ENCODE measurements around the gene PRR23E.

PRR23E gene, protein sequence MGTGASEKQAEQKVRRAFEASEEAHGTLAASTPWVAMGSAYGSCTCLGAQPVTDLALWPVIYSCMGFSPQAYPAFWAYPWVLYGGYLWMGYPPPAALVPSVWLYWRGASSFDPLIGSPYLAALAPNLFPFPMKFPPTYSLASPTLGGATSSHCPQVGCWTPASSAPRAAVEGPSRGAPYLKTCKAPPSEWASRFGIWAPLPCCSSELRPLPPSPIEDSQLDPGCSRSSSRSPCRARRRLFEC

DNA sequence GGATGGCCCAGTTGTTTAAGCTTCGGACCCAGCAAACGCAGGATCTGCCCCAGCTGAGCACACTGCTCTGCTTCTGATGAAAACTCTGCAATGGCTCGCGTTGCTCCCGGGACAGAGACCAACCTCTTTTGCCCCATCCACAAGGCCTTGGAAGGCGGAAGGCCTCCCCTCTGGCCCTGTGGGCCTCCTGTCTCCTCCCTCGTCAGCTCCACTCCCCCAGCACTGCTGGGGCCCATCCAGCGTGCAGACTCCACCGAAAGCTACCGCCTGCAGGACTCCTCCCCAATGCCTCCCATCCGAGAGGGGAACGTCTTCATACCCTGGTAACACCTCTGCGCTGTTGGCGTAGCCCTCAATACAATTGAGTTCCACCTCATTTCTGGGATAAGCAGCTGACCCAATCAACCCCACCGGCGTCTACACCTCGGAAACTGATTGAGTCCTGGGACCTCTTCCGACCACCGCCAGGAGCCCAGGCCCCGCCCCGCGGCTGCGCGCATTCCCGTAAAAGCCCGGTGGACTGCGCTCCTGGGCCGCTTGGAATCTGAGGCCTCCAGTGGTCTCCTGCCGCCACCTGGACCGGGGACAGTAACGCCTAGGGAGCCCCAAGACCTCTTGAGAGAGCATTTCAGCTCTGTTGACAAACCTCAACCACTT lies at the start of gene PRR23E:
Gene PRR23E (plus strand): TSS at position 556 of the 657 bp plus-strand sequence. CDS start 3,555 bp downstream, outside the sequence.
- DNase-seq (ENCODE audit: low read depth) = no peak

GRCh38 chr3:127143172-127143571 lies 49.8 kb upstream of the PRR23E start:
- no peak for DNase-seq (ENCODE audit: low read depth)

DNA sequence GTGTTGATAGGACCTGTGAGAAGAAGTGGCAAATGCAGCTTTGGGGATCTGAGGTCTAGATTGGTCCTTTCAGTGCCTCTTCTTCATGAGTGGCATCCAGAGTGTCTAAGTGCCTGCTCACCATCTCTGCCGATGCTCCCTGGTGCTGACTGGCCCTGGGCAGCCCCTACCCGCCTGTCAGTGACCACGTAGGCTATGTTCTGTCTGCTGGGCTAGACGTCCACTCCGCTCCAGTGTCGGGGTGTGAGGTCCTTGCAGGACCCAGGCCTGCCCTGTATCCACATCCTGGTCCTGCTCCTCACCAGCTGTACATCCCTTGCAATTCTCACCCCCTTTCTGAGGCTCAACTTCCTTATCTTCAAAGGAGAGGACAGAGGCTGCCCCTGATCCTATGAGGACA lies 48.3 kb upstream of the PRR23E start:
- no peak for DNase-seq (ENCODE audit: low read depth)

GRCh38 chr3:127145266-127145665 lies 47.7 kb upstream of the PRR23E start:
- DNase-seq (ENCODE audit: low read depth) = no peak

- DNase-seq (ENCODE audit: low read depth) = no peak
Observed at GRCh38 chr3:127147291-127147885, 45.5 kb upstream of the PRR23E start.

DNA sequence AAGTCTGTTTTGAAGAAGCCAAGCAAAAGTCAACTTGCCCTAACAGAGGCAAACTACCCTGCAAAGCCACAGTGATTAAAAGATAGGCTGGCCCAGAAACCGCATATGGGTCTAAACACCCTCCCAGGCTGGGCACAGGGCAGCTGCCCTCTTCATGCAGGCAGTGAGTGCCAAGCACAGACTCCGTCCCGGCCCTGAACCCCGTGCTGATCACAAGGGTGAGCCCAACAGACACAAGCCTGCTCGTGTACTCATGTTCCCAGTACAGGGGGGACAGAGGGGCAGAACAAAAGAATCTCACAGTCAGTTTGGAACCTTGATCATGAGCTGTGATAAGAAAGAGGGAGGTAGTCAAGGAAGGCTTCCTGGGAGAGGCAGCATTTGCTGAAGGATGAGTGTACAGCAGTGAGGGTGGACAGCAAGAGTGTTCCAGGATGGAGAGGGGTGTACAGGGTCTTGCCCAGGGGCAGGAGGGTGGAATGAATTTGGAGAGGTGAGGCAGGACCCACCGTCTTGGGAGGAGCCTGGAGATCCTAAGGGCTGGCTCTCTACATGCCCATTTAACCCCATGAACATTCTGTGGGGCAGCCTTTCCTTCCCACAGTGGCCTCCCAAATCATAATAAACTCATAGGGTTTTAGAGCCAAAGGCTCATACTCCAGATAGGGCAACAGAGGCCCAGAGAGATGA lies 43.2 kb upstream of the PRR23E start:
- no peak for DNase-seq (ENCODE audit: low read depth)

DNA sequence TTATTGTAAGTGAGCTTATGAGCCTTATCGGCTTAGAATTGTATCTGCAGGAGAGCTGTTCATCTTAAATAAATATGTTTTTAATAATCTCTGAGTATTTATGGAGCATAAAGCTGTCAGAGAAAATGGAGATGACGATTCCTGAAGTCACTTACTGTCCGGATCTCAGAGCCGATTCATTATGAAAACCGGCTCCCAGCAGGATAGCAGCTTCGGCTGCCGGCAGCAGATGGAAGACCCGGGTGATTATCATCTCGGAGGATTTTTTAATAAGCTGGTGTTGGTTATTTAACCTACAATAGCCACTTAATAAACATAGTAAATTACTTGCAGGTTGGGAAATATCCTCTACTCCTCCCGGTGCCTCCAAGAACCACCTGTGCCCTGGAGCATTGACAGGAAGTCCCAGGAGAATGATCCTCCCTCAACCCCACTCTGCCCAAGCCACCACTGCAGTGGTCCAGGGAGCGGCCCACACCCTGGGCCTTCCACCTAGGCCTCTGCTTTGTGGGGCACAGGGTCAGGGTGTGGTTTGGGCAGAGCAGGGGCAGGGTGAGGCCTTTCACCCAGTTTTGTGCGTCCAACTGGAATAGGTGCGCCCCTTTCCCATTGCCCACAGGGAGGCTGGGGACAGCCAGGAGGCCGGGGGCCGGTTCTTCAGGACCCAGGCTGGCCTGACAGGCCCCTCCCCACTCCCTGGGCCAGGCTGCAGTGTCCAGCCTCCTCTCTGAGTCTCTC lies 42.2 kb upstream of the PRR23E start:
- DNase-seq (ENCODE audit: low read depth) = no peak

DNA sequence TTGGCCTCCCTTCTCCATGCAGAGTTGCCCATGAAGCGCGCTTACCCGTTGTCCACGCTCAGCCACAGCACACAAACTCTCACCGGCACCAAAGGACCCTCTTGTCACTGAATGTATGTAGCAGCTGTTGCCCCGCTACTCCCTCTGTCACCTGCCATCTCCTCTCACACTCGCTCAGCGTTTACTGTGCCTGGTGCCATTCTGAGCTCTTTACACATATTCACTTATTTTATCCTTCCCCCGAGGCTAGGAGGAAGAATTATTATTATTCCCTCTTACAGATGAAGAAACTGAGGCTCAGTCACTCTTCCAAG lies 41.7 kb upstream of the PRR23E start:
- no peak for DNase-seq (ENCODE audit: low read depth)

DNA sequence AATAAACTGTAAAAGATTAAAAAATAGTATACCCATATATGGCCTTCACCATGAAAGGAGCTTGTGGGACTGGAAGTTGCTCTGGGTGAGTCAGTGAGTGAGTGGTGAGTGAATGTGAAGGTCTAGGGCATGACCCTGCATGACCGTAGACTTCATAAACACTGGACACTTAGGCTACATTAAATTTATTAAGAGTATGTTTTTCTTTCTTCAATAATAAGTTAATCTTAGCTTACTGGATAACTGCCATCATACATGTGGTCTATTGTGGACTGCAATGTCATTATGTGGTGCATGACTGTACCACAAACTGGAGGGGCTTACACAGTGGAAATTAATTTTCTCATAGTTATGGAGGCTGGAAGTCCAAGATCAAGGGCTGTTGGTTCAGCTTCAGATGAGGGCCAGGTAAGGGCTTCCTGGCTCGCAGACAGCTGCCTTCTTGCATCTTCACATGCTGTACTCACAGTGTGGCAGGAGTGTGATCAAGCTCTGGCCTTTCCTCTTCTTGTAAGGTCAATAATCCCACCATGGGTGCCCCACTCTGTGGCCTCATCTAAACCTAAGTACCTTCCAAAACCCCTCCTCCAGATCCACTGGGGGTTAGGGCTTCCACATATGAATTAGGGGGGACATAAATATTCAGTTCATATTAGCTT lies 40.8 kb upstream of the PRR23E start:
- DNase-seq (ENCODE audit: low read depth) = no peak

- no peak for DNase-seq (ENCODE audit: low read depth)
Observed at GRCh38 chr3:127152684-127153505, 40.0 kb upstream of the PRR23E start.

DNA sequence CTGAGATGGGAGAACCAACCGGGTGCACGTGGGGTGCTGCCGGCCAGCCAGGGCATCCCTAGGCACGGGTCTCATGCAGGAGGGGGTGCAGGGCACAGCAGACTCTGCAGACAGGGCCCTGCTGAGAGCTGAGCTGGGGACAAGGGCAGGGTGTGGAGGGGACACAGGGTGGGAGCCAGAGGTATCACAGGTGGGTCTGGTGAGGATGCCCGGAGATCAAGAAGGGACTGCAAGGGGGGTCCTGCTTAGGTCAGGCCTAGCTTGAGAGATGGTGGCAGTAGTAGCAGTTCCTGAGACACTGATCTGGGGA lies 39.5 kb upstream of the PRR23E start:
- DNase-seq (ENCODE audit: low read depth) = no peak

GRCh38 chr3:127156338-127157050 lies 36.4 kb upstream of the PRR23E start:
- DNase-seq (ENCODE audit: low read depth) = no peak

DNA sequence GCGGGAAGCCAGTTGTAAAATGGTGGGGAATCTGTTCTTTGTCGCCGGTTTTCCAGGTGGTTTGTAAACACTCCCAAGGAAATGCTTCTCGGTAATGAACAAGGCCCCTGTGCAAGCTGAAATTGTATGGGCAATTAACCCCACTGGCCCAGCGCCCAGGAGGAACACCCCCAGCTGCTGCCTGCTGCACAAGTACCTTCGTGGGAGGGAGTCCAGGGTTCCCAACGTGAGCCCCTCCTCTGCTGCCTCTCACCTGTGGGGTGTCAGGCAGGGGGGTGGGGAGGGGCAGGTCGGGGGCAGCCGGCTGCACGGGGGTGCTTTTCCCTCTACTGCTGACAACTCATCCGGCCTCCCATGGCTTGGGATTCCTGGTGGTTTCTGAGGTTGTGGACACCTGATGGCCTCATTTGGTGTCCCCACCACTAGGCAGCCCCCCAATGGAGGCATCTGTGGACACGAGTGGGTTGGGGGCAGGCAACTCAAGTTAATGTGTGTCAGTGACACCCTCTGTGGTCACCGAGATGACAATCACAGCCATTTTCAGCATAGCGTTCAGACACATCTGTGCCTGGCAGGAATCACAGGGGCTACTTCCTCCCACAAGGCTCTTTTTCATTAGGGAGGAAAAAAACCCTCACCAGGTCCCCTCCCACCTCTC lies 35.6 kb upstream of the PRR23E start:
- no peak for DNase-seq (ENCODE audit: low read depth)

- DNase-seq (ENCODE audit: low read depth) = no peak
Observed at GRCh38 chr3:127158614-127159229, 34.2 kb upstream of the PRR23E start.

GRCh38 chr3:127159543-127159942 lies 33.4 kb upstream of the PRR23E start:
- no peak for DNase-seq (ENCODE audit: low read depth)

- no peak for DNase-seq (ENCODE audit: low read depth)
Observed at GRCh38 chr3:127161236-127161635, 31.7 kb upstream of the PRR23E start.

GRCh38 chr3:127161973-127162579 lies 30.9 kb upstream of the PRR23E start:
- no peak for DNase-seq (ENCODE audit: low read depth)

GRCh38 chr3:127162947-127163645 lies 29.8 kb upstream of the PRR23E start:
- no peak for DNase-seq (ENCODE audit: low read depth)
